Neuronal stem cell (in vitro differentiated cells): ENCODE measurements around the gene BIN1.
A peak's percentile ranks its signal among the peaks of the same experiment; 100 is the strongest.

Experiments used
- DNase-seq: peaks from one replicate; pipeline ENCODE4 v3.0.0-alpha.2; 2013; ENCODE audit warnings: low spot score
- H2AFZ ChIP-seq: one replicate; pipeline ENCODE4 v1.6.1; 2013; ENCODE audit warnings: mild to moderate bottlenecking, low read length, inconsistent platforms
- H2AK5ac ChIP-seq: 2 replicates; pipeline ENCODE4 v1.6.1; 2013; ENCODE audit warnings: low read depth, mild to moderate bottlenecking, inconsistent platforms, low read length, moderate library complexity, mixed read lengths
- H2BK120ac ChIP-seq: 2 replicates; pipeline ENCODE4 v1.6.1; 2013; ENCODE audit warnings: low read depth, mild to moderate bottlenecking, inconsistent platforms, low read length, moderate library complexity, mixed read lengths
- H2BK12ac ChIP-seq: one replicate; pipeline ENCODE4 v1.6.1; 2013; ENCODE audit warnings: low read length, inconsistent platforms
- H2BK15ac ChIP-seq: 2 replicates; pipeline ENCODE4 v1.6.1; 2013; ENCODE audit warnings: mild to moderate bottlenecking, low read length, inconsistent platforms, mixed read lengths
- H2BK5ac ChIP-seq: one replicate; pipeline ENCODE4 v1.6.1; 2013; ENCODE audit warnings: inconsistent platforms, mild to moderate bottlenecking, low read length, moderate library complexity
- H3K14ac ChIP-seq: one replicate; pipeline ENCODE4 v1.6.1; 2013; ENCODE audit warnings: low read length, inconsistent platforms
- H3K18ac ChIP-seq: 2 replicates; pipeline ENCODE4 v1.6.1; 2013; ENCODE audit warnings: low read length, inconsistent platforms
- H3K23ac ChIP-seq: 2 replicates; pipeline ENCODE4 v1.6.1; 2013; ENCODE audit warnings: low read depth, mild to moderate bottlenecking, mixed read lengths, low read length, inconsistent platforms; ENCODE audit not compliant: poor library complexity
- H3K27ac ChIP-seq: replicated peaks from 3 replicates; pipeline ENCODE4 v1.5.1; 2013; ENCODE audit warnings: low read length, inconsistent platforms
- H3K27me3 ChIP-seq, 3 experiments: 2 replicates each; pipeline ENCODE4 v1.6.1; 2013; ENCODE audit warnings: low read length in 3 of 3, mild to moderate bottlenecking in 2 of 3, inconsistent platforms in 1 of 3, low read depth in 1 of 3, mixed read lengths in 1 of 3, moderate library complexity in 1 of 3; ENCODE audit not compliant: control insufficient read depth in 3 of 3, insufficient read depth in 3 of 3
- H3K36me3 ChIP-seq, 2 donors: replicated peaks in 1 of 2; 2 replicates each; pipeline ENCODE4 v1.6.1; 2013; ENCODE audit warnings: low read length in 2 of 2; ENCODE audit not compliant: control insufficient read depth in 2 of 2, insufficient read depth in 2 of 2
- H3K4ac ChIP-seq: 2 replicates; pipeline ENCODE4 v1.6.1; 2013; ENCODE audit warnings: inconsistent platforms, mild to moderate bottlenecking, low read length, moderate library complexity
- H3K4me1 ChIP-seq, 2 donors: 1 replicate in 1 of 2; 2 replicates in 1 of 2; pipeline ENCODE4 v1.6.1; 2013; ENCODE audit warnings: low read length in 2 of 2, low read depth in 1 of 2; ENCODE audit not compliant: control insufficient read depth in 2 of 2, insufficient read depth in 1 of 2
- H3K4me2 ChIP-seq: one replicate; pipeline ENCODE4 v1.6.1; 2013; ENCODE audit warnings: mild to moderate bottlenecking, low read length, inconsistent platforms; ENCODE audit not compliant: insufficient read depth, poor library complexity, severe bottlenecking
- H3K4me3 ChIP-seq, 2 donors: 2 replicates each; pipeline ENCODE4 v1.5.1; 2013; ENCODE audit warnings: low read length in 2 of 2, mild to moderate bottlenecking in 2 of 2, inconsistent platforms in 1 of 2, moderate library complexity in 1 of 2
- H3K79me1 ChIP-seq: one replicate; pipeline ENCODE4 v1.6.1; 2013; ENCODE audit warnings: low read depth, mild to moderate bottlenecking, inconsistent platforms, low read length, moderate library complexity
- H3K9ac ChIP-seq: one replicate; pipeline ENCODE4 v1.6.1; 2013; ENCODE audit warnings: mild to moderate bottlenecking, low read depth, low read length, inconsistent platforms; ENCODE audit not compliant: poor library complexity
- H3K9me3 ChIP-seq, 2 donors: replicated peaks in 1 of 2; 2 replicates each; pipeline versions ENCODE3 to v1.6.1; 2013; ENCODE audit warnings: low read length in 2 of 2, mild to moderate bottlenecking in 2 of 2, inconsistent platforms in 1 of 2, low read depth in 1 of 2, mixed read lengths in 1 of 2, moderate library complexity in 1 of 2; ENCODE audit not compliant: control insufficient read depth in 2 of 2, insufficient read depth in 1 of 2
- H4K8ac ChIP-seq: one replicate; pipeline ENCODE4 v1.6.1; 2013; ENCODE audit warnings: low read depth, mild to moderate bottlenecking, inconsistent platforms, low read length, moderate library complexity
- H4K91ac ChIP-seq: one replicate; pipeline ENCODE4 v1.6.1; 2013; ENCODE audit warnings: low read length, low read depth, mild to moderate bottlenecking, inconsistent platforms; ENCODE audit not compliant: poor library complexity
- WGBS, 2 donors: extraction: QIAGEN DNeasy Blood & Tissue Kit; methylation state at CpG; one replicate each; pipeline ENCODE4 v1.1.7; 2013; ENCODE audit warnings: missing lambda C conversion rate in 2 of 2, mixed read lengths in 1 of 2; ENCODE audit not compliant: insufficient read length in 2 of 2, insufficient replicate concordance in 1 of 2; ENCODE audit errors: extremely low coverage in 2 of 2; 5-methylcytosine and 5-hydroxymethylcytosine counted together

BIN1 gene

DNA sequence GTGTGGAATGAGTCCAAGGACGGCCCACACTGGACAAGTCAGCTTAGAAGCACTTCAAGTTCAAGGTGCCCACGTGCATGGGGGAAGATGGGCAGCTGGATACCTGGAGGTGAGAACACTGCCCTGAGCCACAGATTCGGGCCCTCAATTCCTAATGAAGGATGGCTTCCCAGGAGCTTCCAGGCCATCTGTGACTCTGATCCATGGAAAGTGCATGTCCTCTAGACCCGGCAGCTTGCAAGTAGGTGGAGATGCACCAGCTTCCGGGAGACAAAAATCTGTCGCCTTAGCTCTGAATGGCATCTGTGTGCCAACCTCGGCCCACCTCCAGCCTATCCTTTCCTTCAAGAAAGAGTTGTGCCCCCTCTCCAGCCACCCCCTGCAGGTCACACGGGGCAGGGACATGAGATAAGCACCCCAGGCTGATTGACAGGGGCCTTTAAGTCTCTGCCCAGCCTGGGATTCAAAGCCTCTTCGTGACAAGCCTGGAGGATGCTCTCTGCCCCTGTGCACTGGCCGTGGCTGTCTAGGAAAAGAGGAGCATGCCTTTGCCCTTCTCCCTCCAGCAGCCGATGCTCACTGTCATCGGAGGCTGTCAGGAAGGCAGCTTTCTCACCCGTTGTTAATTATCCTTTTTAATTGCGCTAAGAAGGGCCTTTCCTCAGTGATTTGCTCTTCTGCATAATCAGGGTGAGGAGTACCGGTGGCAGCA lies 65.5 kb downstream of the BIN1 start:
- H2AK5ac ChIP-seq = no peak overlapping the region
- H3K4ac ChIP-seq = no peak overlapping the region
- WGBS, 2 donors = no CpG with 5 or more reads among the region's 15 CpGs

DNA sequence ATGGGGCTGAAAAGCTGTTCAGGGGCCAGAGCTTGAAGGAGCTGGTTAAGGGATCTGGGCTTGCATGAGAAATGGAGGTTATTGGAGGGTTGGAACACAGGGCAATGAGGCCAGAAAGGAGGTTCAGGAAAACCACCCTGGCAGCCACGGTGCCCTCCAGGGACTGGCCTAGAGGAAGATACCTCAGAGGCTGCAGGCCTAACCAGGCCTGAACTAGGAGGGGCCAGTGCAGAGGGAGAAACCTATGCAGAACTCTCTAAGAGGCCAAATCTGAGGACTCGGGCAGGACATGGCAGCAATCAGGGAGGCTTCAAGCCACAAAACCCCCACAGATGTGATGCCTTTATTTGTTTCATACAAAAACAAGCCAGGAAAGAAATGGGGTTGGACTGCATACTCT lies 66.8 kb downstream of the BIN1 start:
- no peak overlapping the region for H3K23ac ChIP-seq
- no peaks in the 10 kb centered on the region for H3K36me3 ChIP-seq
- no peak overlapping the region for H3K4me2 ChIP-seq
- H3K79me1 ChIP-seq = no peaks in the 10 kb centered on the region
- no CpG with 5 or more reads among the region's 2 CpGs for WGBS, 2 donors
- H3K4me3 ChIP-seq = no peak overlapping the region
- no peak overlapping the region for H3K9ac ChIP-seq
- peaks cover 0 to 6% (median 2%) of the 10 kb centered on the region in 3 experiments for H3K27me3 ChIP-seq
- H3K4me1 ChIP-seq = no peaks in the 10 kb centered on the region
- no peak overlapping the region for H3K18ac ChIP-seq
- no peak overlapping the region for H2BK15ac ChIP-seq
- H4K8ac ChIP-seq = no peak overlapping the region
- no peak overlapping the region for H2BK12ac ChIP-seq
- no peak for DNase-seq
- H2BK5ac ChIP-seq = no peak overlapping the region
- H3K4ac ChIP-seq = no peak overlapping the region
- H2AFZ ChIP-seq = no peak overlapping the region
- peaks cover 0 to 9% of the 10 kb centered on the region in 2 donors for H3K9me3 ChIP-seq
- H3K14ac ChIP-seq = no peak overlapping the region
- no peak overlapping the region for H2BK120ac ChIP-seq
- H2AK5ac ChIP-seq = no peak overlapping the region
- H3K27ac ChIP-seq = no peak overlapping the region
- H4K91ac ChIP-seq = no peak overlapping the region

More for the DNA sequence above, 65.5 kb downstream of the BIN1 start:
- no peak overlapping the region for H2BK15ac ChIP-seq
- H3K9me3 ChIP-seq = peaks cover 0 to 9% of the 10 kb centered on the region in 2 donors
- DNase-seq = no peak
- H2BK120ac ChIP-seq = no peak overlapping the region
- no peak overlapping the region for H2BK5ac ChIP-seq
- H3K4me3 ChIP-seq = no peak overlapping the region
- no peak overlapping the region for H4K91ac ChIP-seq
- H3K79me1 ChIP-seq = no peaks in the 10 kb centered on the region
- H3K14ac ChIP-seq = no peak overlapping the region
- H3K36me3 ChIP-seq = no peaks in the 10 kb centered on the region
- no peak overlapping the region for H2AFZ ChIP-seq
- no peak overlapping the region for H3K27ac ChIP-seq
- H3K4me2 ChIP-seq = no peak overlapping the region
- no peak overlapping the region for H3K9ac ChIP-seq
- H3K27me3 ChIP-seq = peaks cover 0 to 5% (median 2%) of the 10 kb centered on the region in 3 experiments
- no peak overlapping the region for H3K23ac ChIP-seq
- H2BK12ac ChIP-seq = no peak overlapping the region
- no peak overlapping the region for H4K8ac ChIP-seq
- H3K18ac ChIP-seq = no peak overlapping the region
- no peaks in the 10 kb centered on the region for H3K4me1 ChIP-seq

DNA sequence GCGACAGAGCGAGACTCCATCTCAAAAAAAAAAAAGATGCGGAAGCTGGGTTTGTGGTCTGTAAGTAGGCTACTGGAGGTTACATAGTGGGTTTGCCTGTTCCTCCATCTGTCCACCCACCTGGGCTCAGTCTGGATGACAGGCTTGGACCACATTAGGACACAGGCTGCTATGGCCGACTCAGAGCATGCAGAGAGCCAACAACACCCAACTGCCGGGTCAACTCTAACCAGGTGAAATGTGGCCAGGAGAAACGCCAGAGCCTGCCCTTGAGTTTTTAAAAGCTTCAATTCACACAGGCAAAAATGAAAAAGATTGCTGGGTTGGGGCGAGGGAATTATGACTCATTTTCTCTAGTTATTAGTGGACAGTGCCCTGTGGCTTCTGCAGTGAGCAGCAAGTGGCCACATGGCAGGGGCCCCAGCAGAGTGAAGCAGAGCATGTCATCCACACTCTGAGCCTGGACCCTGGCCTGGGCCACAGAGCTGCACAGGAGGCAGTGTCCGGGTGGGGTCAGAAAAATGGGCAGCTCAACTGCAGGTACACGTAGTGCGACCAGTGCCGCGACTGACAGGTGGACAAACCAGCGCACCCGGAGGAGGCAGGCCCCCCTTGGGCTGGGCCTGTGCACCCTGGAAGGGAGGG lies 67.4 kb downstream of the BIN1 start:
- Histone ChIP-seq H3K4me3 (no peak overlapping the region), H2BK12ac (no peak overlapping the region), H3K14ac (no peak overlapping the region), H3K18ac (no peak overlapping the region), H3K79me1 (no peaks in the 10 kb centered on the region), H3K23ac (peak overlapping the region; percentile 67), H2BK15ac (no peak overlapping the region), H2BK5ac (no peak overlapping the region), H3K27ac (no peak overlapping the region), H3K4ac (no peak overlapping the region), H2BK120ac (no peak overlapping the region), H4K91ac (no peak overlapping the region), H4K8ac (peak overlapping the region; percentile 43), H3K4me2 (no peak overlapping the region), H3K9ac (no peak overlapping the region), H3K36me3 (no peaks in the 10 kb centered on the region), H3K4me1 (no peaks in the 10 kb centered on the region), H3K9me3 (peaks cover 0 to 9% of the 10 kb centered on the region in 2 donors), H2AK5ac (no peak overlapping the region), H2AFZ (no peak overlapping the region), H3K27me3 (peaks cover 0 to 10% (median 2%) of the 10 kb centered on the region in 3 experiments)
- DNase-seq = no peak
- no CpG with 5 or more reads among the region's 14 CpGs for WGBS, 2 donors

DNA sequence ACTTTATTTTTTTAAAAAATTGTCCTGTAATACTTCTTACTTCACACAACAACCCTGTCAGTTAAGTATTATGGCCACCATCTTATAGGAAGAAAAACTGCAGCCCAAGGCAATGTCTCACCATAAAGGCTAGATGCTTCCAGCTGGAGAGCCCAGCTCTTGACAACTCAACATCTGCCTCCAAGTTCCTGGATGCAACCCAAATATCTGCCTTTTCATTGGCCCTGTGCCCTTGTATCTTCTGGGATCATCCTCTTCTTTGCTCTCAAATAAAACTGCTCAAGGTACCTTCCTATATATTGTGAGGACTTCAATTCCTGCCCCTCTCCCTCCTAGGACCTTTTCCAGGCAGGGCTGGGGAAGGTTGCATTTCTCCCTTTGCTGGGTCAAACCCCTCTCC lies 69.5 kb downstream of the BIN1 start:
- DNase-seq = no peak
- Histone ChIP-seq H3K36me3 (no peaks in the 10 kb centered on the region), H4K91ac (no peak overlapping the region), H2BK5ac (no peak overlapping the region), H2AFZ (no peak overlapping the region), H4K8ac (no peak overlapping the region), H3K4me1 (no peaks in the 10 kb centered on the region), H3K79me1 (no peaks in the 10 kb centered on the region), H3K4me3 (no peak overlapping the region), H3K27me3 (peaks cover 0 to 10% (median 0%) of the 10 kb centered on the region in 3 experiments), H2BK15ac (no peak overlapping the region), H3K18ac (no peak overlapping the region), H3K23ac (no peak overlapping the region), H3K14ac (no peak overlapping the region), H2BK120ac (no peak overlapping the region), H3K4ac (no peak overlapping the region), H2AK5ac (no peak overlapping the region), H2BK12ac (no peak overlapping the region), H3K9me3 (no peaks in the 10 kb centered on the region), H3K27ac (no peak overlapping the region), H3K9ac (no peak overlapping the region), H3K4me2 (no peak overlapping the region)
